ENCODE data around the gene KRT17.

GRCh38 chr17:41651625-41652460 lies 27.5 kb upstream of the KRT17 start:
- TF ChIP-seq CTCF (IDR thresholded peaks at IDR 0.05) (no peak), EZH2 (IDR thresholded peaks at IDR 0.05) (no peak)

Measured in neural progenitor cell (in vitro differentiated cells).